Kidney (tissue), 14 donors: ENCODE results near the gene MAD2L2. TPM values are rescaled to one million over a fixed set of nuclear protein-coding genes. Genes with fewer than 3 reads are reported as not detected.
A peak's percentile ranks its signal among the peaks of the same experiment; 100 is the strongest.

Experiments
- DNase-seq, 5 donors: peaks; one replicate each; pipeline ENCODE4 v3.0.0-alpha.2; 2013 to 2020
- FAIRE-seq: peaks from 2 replicates; lab custom pipeline; 2012; peaks lifted over from hg19 to GRCh38; lab: Jason Lieb, UNC
- H3K27ac ChIP-seq, 2 donors: one replicate each; pipeline ENCODE4 v1.7.0; 2013; ENCODE audit warnings: low read depth in 2 of 2, low read length in 2 of 2, inconsistent platforms in 1 of 2
- H3K27me3 ChIP-seq: one replicate; pipeline ENCODE4 v1.7.1; 2013; ENCODE audit warnings: low read length, inconsistent platforms; ENCODE audit not compliant: control insufficient read depth, insufficient read depth
- H3K36me3 ChIP-seq, 3 donors: one replicate each; pipeline versions ENCODE4 v1.7.0 to v1.7.1; 2013; ENCODE audit warnings: low read length in 3 of 3, control low read depth in 1 of 3, inconsistent platforms in 1 of 3; ENCODE audit not compliant: insufficient read depth in 3 of 3, control insufficient read depth in 2 of 3
- H3K4me1 ChIP-seq, 3 donors: one replicate each; pipeline versions ENCODE4 v1.7.0 to v1.7.1; 2013; ENCODE audit warnings: low read length in 3 of 3, inconsistent platforms in 1 of 3, low read depth in 1 of 3; ENCODE audit not compliant: control insufficient read depth in 2 of 3, insufficient read depth in 2 of 3
- H3K4me3 ChIP-seq, 3 donors: one replicate each; pipeline versions ENCODE4 v1.7.0 to v1.8.1; 2013; ENCODE audit warnings: low read length in 3 of 3, control low read depth in 1 of 3, inconsistent platforms in 1 of 3
- H3K9ac ChIP-seq, 3 donors: one replicate each; pipeline versions ENCODE4 v1.7.0 to v1.7.1; 2013; ENCODE audit warnings: low read length in 3 of 3, control low read depth in 1 of 3, inconsistent platforms in 1 of 3
- H3K9me3 ChIP-seq, 3 donors: one replicate each; pipeline versions ENCODE4 v1.7.0 to v1.7.1; 2013; ENCODE audit warnings: low read length in 3 of 3, control low read depth in 1 of 3, inconsistent platforms in 1 of 3; ENCODE audit not compliant: control insufficient read depth in 2 of 3, insufficient read depth in 1 of 3
- CTCF ChIP-seq: IDR thresholded peaks from 3 replicates; pipeline ENCODE4 v1.5.1; 2012; ENCODE audit warnings: mild to moderate bottlenecking, moderate library complexity, borderline replicate concordance; ENCODE audit not compliant: insufficient read depth; ENCODE audit errors: extremely low read depth
- intact Hi-C: fragments of 100-400 bp; cut with DNase I; formaldehyde crosslinking; loops from one replicate; pipeline ENCODE4 v1.11.1; 2022
- polyA plus RNA-seq: library from polyadenylated mRNA; stranded (reverse); fragments of 350-450 nt; fragmentation: Illumina TruSeq; extraction: RNeasy Lipid Tissue Mini Kit (QIAGEN cat#74804); gene quantifications from one replicate; pipeline ENCODE4 v1.2.3, GENCODE V29; 2014; ENCODE audit warnings: low read depth, low replicate concordance; ENCODE audit not compliant: insufficient read depth
- total RNA-seq: library from RNA; stranded (reverse); fragmentation: NEBNext Ultra II Directional; extraction: Animal tissue kit (Norgen Biotek cat#: 25700); gene quantifications from one replicate; pipeline ENCODE4 v1.2.1, GENCODE V29; 2021
- donor health status: control.
- donor health status: control.
- donor health status: control.
- donor health status: control.
- donor health status: control.
- donor health status: DM: yes; HTN: yes; CAD: no.
- donor health status: Normal renal cell carcinoma (clear cell type).

MAD2L2 gene
- total and polyA plus RNA-seq, 2 donors from 2014 or later, result 36.8 to 51.7 TPM

GRCh38 chr1:11670747-11671146 is 10.2 kb downstream of the MAD2L2 start:
- TF ChIP-seq CTCF, result no peak
- DNase-seq, result no peak
- peaks cover 0 to 2% (median 0%) of the 10 kb centered on the region in 3 donors for H3K4me1 ChIP-seq
- FAIRE-seq, result no peak
- no peaks in the 10 kb centered on the region for H3K9me3 ChIP-seq
- no peak overlapping the region for H3K9ac ChIP-seq
- no peak overlapping the region for H3K27ac ChIP-seq
- H3K4me3 ChIP-seq, result no peak overlapping the region
- no peaks in the 10 kb centered on the region for H3K27me3 ChIP-seq
- peaks cover 0 to under 1% (median 0%) of the 10 kb centered on the region in 3 donors for H3K36me3 ChIP-seq
- intact Hi-C loops, result no loop called here

GRCh38 chr1:11668516-11668915 is 12.4 kb downstream of the MAD2L2 start:
- TF ChIP-seq CTCF, result no peak

GRCh38 chr1:11664336-11665065 is 16.4 kb downstream of the MAD2L2 start:
- intact Hi-C loops, result loop anchor here (10.0 kb wide), 1 partner anchor 50 kb away; no protein-coding TSS in a partner anchor
- H3K27me3 ChIP-seq, result no peaks in the 10 kb centered on the region
- H3K4me3 ChIP-seq, result peak overlapping the region in 2 of 3 donors; percentile 5 to 64
- FAIRE-seq (no peak), DNase-seq (peak in 3 of 5 donors; percentile 38 to 65 (median 62))
- no peak for TF ChIP-seq CTCF
- peak overlapping the region in 1 of 3 donors; percentile 73 for H3K9ac ChIP-seq
- no peaks in the 10 kb centered on the region for H3K9me3 ChIP-seq
- no peaks in the 10 kb centered on the region for H3K4me1 ChIP-seq
- H3K36me3 ChIP-seq, result no peaks in the 10 kb centered on the region
- H3K27ac ChIP-seq, result peak overlapping the region in 1 of 2 donors; percentile 32

More at GRCh38 chr1:11668516-11668915, 12.4 kb downstream of the MAD2L2 start:
- no peak for FAIRE-seq
- H3K9ac ChIP-seq, result no peak overlapping the region
- no peak for DNase-seq
- no peaks in the 10 kb centered on the region for H3K9me3 ChIP-seq
- H3K36me3 ChIP-seq, result no peaks in the 10 kb centered on the region
- H3K4me1 ChIP-seq, result peaks cover 0 to 2% (median 0%) of the 10 kb centered on the region in 3 donors
- intact Hi-C loops, result loop anchor here (10.0 kb wide), 1 partner anchor 46 kb away; no protein-coding TSS in a partner anchor
- no peak overlapping the region for H3K4me3 ChIP-seq
- no peak overlapping the region for H3K27ac ChIP-seq
- H3K27me3 ChIP-seq, result no peaks in the 10 kb centered on the region
